SIG-M5 treated with dmso at 0.1 percent for 504 hours (cell line): ENCODE data around the gene P2RY11.

ENCODE experiments used
- DNase-seq: peaks from one replicate; lab custom pipeline; 2025; ENCODE audit not compliant: unreplicated experiment; lab: John Stamatoyannopoulos, UW

P2RY11 gene

GRCh38 chr19:10093295-10094186 lies 18.0 kb upstream of the P2RY11 start:
- no peak for DNase-seq

- no peak for DNase-seq
Observed at GRCh38 chr19:10095622-10095947, 15.9 kb upstream of the P2RY11 start.

GRCh38 chr19:10095948-10096614 lies 15.4 kb upstream of the P2RY11 start:
- DNase-seq, result peak; percentile 66

DNA sequence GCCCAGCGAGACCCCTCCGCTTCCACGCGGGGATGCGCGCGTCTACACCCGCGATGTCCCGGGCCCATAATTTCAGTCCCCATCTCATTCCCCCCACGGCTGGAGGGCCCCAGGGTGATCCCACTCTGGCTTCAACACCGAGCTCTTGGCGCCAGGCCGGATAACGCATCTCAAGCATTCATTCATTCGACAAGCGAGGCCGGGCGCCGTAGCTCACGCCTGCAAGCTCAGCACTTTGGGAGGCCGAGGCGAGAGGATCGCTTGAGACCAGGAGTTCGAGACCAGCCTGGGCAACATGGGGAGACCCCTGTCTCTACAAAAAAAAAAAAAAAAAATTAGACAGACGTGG lies 14.9 kb upstream of the P2RY11 start:
- no peak for DNase-seq

GRCh38 chr19:10100163-10100785 lies 11.2 kb upstream of the P2RY11 start:
- DNase-seq, result no peak

DNA sequence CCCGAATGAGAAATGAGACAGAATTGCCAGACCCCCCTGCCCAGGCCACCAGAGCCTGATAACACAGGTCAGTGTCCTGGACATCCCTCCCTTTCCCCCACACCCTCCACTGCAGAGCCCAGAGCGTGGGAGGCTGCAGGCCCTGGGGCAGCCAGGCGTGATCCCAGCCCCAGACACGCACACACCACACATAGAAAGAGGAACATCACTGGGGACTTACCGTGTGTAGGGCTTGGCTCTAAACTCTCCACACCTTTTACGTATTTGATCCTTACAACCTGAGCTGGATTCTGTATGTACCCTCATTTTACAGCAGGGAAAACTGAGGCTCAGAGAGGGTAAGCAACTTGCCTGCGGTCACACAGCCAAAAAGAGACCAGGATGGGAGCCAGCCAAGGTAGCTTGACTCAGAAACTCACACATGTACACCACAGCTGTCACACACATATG lies 8.7 kb upstream of the P2RY11 start:
- peak; percentile 30 for DNase-seq

GRCh38 chr19:10104130-10104513 lies 7.4 kb upstream of the P2RY11 start:
- DNase-seq, result no peak

GRCh38 chr19:10104665-10105508 lies 6.6 kb upstream of the P2RY11 start:
- no peak for DNase-seq

GRCh38 chr19:10105509-10106099 lies 5.9 kb upstream of the P2RY11 start:
- DNase-seq, result no peak

- DNase-seq, result peak; percentile 98
Observed at GRCh38 chr19:10106100-10106936, 5.2 kb upstream of the P2RY11 start, which contains the start of gene PPAN. PPAN (plus strand) TSS chr19:10106362; CDS start chr19:10106395, 33 bp downstream.

DNA sequence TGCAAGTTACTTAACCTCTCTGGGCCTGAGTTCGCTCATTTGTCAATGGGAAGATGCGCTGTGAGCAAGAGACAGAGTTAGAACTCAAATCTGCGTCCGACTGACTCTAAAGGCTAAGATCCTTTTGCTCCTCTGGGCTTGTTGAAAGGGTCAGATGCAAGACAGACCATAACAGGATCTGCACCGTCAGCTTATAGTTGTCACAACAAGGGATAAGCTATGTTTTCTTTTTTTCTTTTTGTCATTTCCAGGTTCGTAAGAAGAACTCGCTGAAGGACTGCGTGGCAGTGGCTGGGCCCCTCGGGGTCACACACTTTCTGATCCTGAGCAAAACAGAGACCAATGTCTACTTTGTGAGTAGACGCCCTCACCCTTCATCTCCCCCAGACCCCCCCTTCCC lies 4.2 kb upstream of the P2RY11 start:
- DNase-seq, result no peak

- DNase-seq, result no peak
Observed at GRCh38 chr19:10107817-10108367, 3.6 kb upstream of the P2RY11 start.

GRCh38 chr19:10109528-10109927 lies 2.0 kb upstream of the P2RY11 start:
- no peak for DNase-seq

DNA sequence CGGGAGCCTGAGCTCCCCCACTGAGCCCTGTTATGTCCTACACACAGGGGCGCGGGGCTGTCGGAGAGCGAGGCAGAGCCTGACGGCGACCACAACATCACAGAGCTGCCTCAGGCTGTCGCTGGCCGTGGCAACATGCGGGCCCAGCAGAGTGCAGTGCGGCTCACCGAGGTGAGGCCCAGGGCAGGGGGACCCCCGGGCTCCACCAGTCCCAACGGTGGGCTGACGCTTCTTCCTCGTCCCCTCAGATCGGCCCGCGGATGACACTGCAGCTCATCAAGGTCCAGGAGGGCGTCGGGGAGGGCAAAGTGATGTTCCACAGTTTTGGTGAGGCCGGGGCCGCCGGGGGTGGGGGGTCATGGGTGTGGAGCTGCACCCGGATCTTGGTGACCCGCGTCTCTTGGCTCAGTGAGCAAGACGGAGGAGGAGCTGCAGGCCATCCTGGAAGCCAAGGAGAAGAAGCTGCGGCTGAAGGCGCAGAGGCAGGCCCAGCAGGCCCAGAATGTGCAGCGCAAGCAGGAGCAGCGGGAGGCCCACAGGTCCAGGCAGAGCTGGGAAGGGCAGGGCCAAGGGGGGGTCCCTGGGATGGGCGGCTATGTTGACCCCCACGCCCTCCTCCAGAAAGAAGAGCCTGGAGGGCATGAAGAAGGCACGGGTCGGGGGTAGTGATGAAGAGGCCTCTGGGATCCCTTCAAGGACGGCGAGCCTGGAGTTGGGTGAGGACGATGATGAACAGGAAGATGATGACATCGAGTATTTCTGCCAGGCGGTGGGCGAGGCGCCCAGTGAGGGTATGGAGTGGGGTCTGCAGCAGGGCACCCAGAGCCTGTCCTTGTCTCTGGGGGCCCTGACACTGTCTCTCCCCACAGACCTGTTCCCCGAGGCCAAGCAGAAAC lies 1.2 kb upstream of the P2RY11 start:
- DNase-seq, result no peak

GRCh38 chr19:10110972-10111317 lies 548 bp upstream of the P2RY11 start:
- no peak for DNase-seq

DNA sequence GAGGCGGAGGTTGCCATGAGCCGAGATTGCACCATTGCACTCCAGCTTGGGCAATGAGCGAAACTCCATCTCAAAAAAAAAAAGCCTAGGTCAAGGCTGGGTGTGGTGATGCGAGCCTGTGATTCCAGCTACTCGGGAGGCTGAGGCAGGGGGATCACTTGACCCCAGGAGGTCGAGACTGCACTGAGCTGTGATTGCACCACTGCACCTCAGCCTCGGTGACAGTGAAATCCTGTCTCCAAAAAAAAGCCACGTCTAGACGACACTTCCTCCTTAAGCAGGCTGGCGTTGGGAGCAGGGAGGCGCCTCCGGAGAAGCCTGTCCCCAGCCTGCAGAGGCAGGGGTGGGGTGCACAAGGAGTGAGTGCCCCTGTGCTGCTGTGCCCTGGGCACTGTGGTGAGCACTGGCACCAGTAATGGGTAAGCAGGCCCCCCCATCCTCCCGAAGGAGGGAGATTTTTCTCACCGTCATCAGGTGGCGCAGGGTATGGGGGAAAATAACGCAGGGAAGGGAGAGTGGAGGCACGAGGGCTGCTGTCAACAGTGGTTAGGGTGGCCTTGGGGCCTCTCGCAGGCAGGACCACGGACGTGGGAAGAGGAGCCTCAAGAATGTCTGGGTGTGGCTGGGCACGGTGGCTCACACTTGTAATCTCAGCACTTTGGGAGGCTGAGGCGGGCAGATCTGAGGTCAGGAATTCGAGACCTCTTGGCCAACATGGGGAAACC lies 706 bp downstream of the P2RY11 start:
- peak; percentile 61 for DNase-seq

DNA sequence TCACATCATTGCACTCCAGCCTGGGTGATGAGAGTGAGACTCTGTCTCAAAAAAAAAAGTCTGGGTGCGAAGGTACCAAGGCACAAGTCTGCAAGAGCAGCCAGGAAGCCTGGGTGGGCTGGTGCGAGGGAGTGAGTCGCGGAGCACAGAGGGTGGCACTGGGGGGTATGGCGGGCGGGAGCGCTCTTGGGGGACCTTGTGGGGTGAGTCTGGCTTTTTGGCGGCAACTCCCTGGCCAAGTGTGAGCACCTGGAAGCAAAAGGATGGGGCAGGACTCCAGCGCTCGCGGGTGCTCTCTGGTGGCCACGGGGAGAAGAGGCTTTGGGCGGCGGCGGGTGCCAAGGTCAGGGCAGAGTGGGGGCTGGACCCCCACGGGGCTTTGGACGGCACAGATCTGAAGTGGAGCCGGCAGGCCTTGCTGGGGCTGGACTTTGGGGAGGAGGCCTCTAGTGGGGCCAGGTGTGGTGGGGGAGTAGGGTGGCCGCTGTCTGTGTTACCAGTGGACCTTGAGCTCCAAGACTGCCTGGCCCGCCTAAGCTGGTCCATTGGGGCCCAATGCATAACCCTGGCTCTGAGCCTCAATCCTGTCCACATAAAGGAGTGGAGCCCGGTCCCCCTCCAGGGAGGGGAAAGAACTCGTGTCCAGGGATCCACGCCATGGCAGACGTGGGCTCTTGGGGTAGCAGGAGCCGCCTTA lies 1.6 kb downstream of the P2RY11 start:
- DNase-seq, result peak; percentile 37
